Uterus (tissue), 2 donors: Measurements from ENCODE around the gene NOL12.

ENCODE experiments used
- CTCF ChIP-seq, 4 experiments: fragments of 200-600 bp in 2 of 4; fragments of 450-650 bp in 2 of 4; sonication (generic) in 2 of 4; IDR thresholded peaks; one replicate each; pipeline ENCODE4 v1.5.1; 2016 to 2019; ENCODE audit warnings: antibody characterized with exemption in 4 of 4, mild to moderate bottlenecking in 2 of 4, moderate library complexity in 1 of 4
- POLR2A ChIP-seq, 2 donors: fragments of 450-650 bp; IDR thresholded peaks; one replicate each; pipeline ENCODE4 v1.6.1; 2016; ENCODE audit warnings: antibody characterized with exemption in 2 of 2, mild to moderate bottlenecking in 1 of 2, moderate library complexity in 1 of 2

- TF ChIP-seq CTCF (IDR thresholded peaks at IDR 0.05) (peak in 1 of 4 experiments; percentile 37), POLR2A (IDR thresholded peaks at IDR 0.05) (no peak)
Observed at GRCh38 chr22:37734964-37735451, 48.9 kb downstream of the NOL12 start.
